OCI-LY7 (cell line): ENCODE measurements around the gene GAK. TPM values are rescaled to one million over a fixed set of nuclear protein-coding genes. Genes with fewer than 3 reads are reported as not detected.

ENCODE experiments used
- BruUV-seq: library from RNA; stranded (reverse); fragments of 400-500 nt; replicated peaks from 2 replicates; lab custom pipeline; 2021; lab: Mats Ljungman, UMichigan
- CTCF ChIA-PET: fragments of 300-600 bp; sonication (Branson Sonifier 250); formaldehyde crosslinking; loops from one replicate; lab custom pipeline; 2022; ENCODE audit warnings: antibody characterized with exemption; ENCODE audit not compliant: unreplicated experiment; lab: Charles Lee
- POLR2A ChIA-PET: fragments of 300-600 bp; sonication (Branson Sonifier 250); formaldehyde crosslinking; loops from one replicate; lab custom pipeline; 2022; ENCODE audit warnings: antibody characterized with exemption; lab: Charles Lee
- DNase-seq: peaks from one replicate; pipeline ENCODE4 v3.0.0-alpha.2; 2015; ENCODE audit warnings: low spot score
- H2AFZ ChIP-seq: fragments of 200-600 bp; sonication (generic), shearing (Covaris generic); 2 replicates; pipeline ENCODE4 v1.6.1; 2014; ENCODE audit warnings: mild to moderate bottlenecking, antibody characterized with exemption, low read length, moderate library complexity
- H3K27ac ChIP-seq: fragments of 200-600 bp; sonication (generic); 2 replicates; pipeline ENCODE4 v1.5.1; 2014; ENCODE audit warnings: mixed run types, low read depth, mild to moderate bottlenecking, moderate library complexity, low read length, inconsistent platforms; ENCODE audit not compliant: poor library complexity, severe bottlenecking
- H3K36me3 ChIP-seq: fragments of 200-600 bp; sonication (generic); 2 replicates; pipeline ENCODE4 v1.6.1; 2014; ENCODE audit warnings: mild to moderate bottlenecking, antibody characterized with exemption, low read length, moderate library complexity, mixed read lengths; ENCODE audit not compliant: insufficient read depth
- H3K4me1 ChIP-seq: fragments of 200-600 bp; sonication (generic); 2 replicates; pipeline ENCODE4 v1.5.1; 2014; ENCODE audit warnings: mild to moderate bottlenecking, low read length; ENCODE audit not compliant: insufficient read depth, poor library complexity, severe bottlenecking
- H3K4me2 ChIP-seq: fragments of 200-600 bp; sonication (generic); 2 replicates; pipeline ENCODE4 v1.6.1; 2014; ENCODE audit warnings: mild to moderate bottlenecking, low read length
- H3K4me3 ChIP-seq: fragments of 200-600 bp; sonication (generic); 2 replicates; pipeline ENCODE4 v1.5.1; 2014; ENCODE audit warnings: mild to moderate bottlenecking, low read depth, low read length; ENCODE audit not compliant: poor library complexity, severe bottlenecking
- H3K79me2 ChIP-seq: fragments of 200-600 bp; sonication (generic); 2 replicates; pipeline ENCODE4 v1.6.1; 2016; ENCODE audit warnings: low read depth, mild to moderate bottlenecking, low read length, moderate library complexity, mixed read lengths; ENCODE audit not compliant: insufficient read depth
- H3K9me2 ChIP-seq: fragments of 200-600 bp; sonication (generic); 2 replicates; pipeline ENCODE4 v1.6.1; 2016; ENCODE audit warnings: mild to moderate bottlenecking, low read length, mixed read lengths; ENCODE audit not compliant: insufficient read depth
- H3K9me3 ChIP-seq: fragments of 200-600 bp; sonication (generic); 2 replicates; pipeline ENCODE4 v1.6.1; 2014; ENCODE audit warnings: mild to moderate bottlenecking, mixed run types, low read length, mixed read lengths
- H4K20me1 ChIP-seq: fragments of 200-600 bp; sonication (generic); 2 replicates; pipeline ENCODE4 v1.6.1; 2014; ENCODE audit warnings: mild to moderate bottlenecking, antibody characterized with exemption, low read length, moderate library complexity, mixed read lengths; ENCODE audit not compliant: insufficient read depth
- EZH2phosphoT487 ChIP-seq: fragments of 200-600 bp; sonication (generic); IDR thresholded peaks from 2 replicates; pipeline ENCODE4 v1.6.1; 2018; ENCODE audit warnings: low read depth, borderline replicate concordance, mild to moderate bottlenecking, mixed run types, antibody characterized with exemption, low read length, moderate library complexity, mixed read lengths
- intact Hi-C: fragments of 100-400 bp; cut with micrococcal nuclease; formaldehyde crosslinking; loops from one replicate; pipeline ENCODE4 v1.10.0; 2022; ENCODE audit not compliant: unreplicated experiment
- total RNA-seq, 2 experiments: library from RNA; depleted of rRNA in 1 of 2; stranded (reverse); fragments of >200 nt in 1 of 2; shearing (Covaris generic) in 1 of 2; gene quantifications; 2 replicates each; pipeline ENCODE4 v1.2.3, GENCODE V29; 2014 to 2022
- TF ChIP-seq, protein P1 (sequence below): fragments of 200-600 bp; sonication (generic); conservative IDR thresholded peaks from 2 replicates; pipeline ENCODE4 v1.5.1; 2014; ENCODE audit warnings: mild to moderate bottlenecking, antibody characterized with exemption, low read length, moderate library complexity, mixed read lengths

GAK gene
- total RNA-seq, 2 experiments from 2014 or later: 86.1 to 107 TPM

DNA sequence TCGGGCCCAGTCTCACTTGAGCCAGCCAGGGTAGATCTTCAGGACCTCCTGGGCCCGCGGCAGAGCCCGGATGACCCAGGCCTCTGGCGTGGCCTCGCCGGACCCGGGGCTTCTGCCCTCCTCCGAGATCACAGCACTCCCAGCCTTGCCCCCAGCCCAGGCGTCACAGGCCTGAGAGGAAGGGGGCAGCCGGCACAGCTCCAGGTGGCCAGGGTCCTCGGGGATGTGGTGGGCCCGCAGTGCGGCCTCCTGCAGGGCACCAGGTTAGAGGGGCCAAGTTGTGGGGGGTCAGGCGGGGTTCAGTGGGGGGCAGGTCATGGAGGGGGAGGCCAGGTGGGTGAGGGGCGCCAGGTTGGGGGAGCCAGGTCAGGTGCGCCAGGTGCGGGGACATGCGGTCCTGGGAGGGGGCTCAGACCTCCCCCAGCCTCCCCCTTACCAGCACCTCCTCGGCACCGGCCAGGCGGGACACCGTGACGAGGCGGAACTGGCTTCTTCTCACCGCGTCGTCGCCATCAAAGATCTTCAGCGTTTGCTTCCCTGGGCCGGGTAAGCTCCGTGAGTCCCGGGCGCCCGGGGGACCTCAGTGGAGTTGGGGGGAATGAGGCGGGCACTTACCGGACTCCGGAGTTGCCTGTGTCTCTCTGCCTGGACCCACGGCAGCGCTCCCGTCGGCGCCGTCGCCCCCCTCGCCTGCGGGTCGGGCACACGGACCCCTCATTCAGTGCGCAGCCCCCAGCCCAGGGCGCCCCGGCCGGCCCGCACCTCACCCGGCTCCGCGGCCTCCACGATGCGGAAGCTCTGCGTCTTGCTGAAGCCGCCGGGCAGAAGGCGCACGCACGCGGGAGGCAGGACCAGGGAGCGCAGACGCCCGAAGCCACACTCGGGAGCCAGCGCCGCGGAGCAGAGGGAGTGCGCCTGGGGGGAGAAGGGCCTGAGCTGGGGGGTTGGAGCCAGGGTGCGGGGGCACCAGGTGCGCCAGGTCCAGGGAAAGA is 35.3 kb upstream of the GAK start:
- intact Hi-C loops: no loop called here
- no peaks in the 10 kb centered on the region for H4K20me1 ChIP-seq
- H3K4me3 ChIP-seq: no peak overlapping the region
- H2AFZ ChIP-seq: no peak overlapping the region
- ChIA-PET CTCF (no interaction called here), POLR2A (no interaction called here)
- peaks cover 3% of the 10 kb centered on the region for H3K4me1 ChIP-seq
- no TSS peak for BruUV-seq
- DNase-seq: no peak
- TF ChIP-seq, protein P1, sequence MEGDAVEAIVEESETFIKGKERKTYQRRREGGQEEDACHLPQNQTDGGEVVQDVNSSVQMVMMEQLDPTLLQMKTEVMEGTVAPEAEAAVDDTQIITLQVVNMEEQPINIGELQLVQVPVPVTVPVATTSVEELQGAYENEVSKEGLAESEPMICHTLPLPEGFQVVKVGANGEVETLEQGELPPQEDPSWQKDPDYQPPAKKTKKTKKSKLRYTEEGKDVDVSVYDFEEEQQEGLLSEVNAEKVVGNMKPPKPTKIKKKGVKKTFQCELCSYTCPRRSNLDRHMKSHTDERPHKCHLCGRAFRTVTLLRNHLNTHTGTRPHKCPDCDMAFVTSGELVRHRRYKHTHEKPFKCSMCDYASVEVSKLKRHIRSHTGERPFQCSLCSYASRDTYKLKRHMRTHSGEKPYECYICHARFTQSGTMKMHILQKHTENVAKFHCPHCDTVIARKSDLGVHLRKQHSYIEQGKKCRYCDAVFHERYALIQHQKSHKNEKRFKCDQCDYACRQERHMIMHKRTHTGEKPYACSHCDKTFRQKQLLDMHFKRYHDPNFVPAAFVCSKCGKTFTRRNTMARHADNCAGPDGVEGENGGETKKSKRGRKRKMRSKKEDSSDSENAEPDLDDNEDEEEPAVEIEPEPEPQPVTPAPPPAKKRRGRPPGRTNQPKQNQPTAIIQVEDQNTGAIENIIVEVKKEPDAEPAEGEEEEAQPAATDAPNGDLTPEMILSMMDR: no peak
- no peak for TF ChIP-seq EZH2phosphoT487
- H3K79me2 ChIP-seq: no peaks in the 10 kb centered on the region
- no peaks in the 10 kb centered on the region for H3K9me2 ChIP-seq
- H3K9me3 ChIP-seq: no peaks in the 10 kb centered on the region
- no peaks in the 10 kb centered on the region for H3K36me3 ChIP-seq
- H3K4me2 ChIP-seq: no peak overlapping the region
- no peak overlapping the region for H3K27ac ChIP-seq

DNA sequence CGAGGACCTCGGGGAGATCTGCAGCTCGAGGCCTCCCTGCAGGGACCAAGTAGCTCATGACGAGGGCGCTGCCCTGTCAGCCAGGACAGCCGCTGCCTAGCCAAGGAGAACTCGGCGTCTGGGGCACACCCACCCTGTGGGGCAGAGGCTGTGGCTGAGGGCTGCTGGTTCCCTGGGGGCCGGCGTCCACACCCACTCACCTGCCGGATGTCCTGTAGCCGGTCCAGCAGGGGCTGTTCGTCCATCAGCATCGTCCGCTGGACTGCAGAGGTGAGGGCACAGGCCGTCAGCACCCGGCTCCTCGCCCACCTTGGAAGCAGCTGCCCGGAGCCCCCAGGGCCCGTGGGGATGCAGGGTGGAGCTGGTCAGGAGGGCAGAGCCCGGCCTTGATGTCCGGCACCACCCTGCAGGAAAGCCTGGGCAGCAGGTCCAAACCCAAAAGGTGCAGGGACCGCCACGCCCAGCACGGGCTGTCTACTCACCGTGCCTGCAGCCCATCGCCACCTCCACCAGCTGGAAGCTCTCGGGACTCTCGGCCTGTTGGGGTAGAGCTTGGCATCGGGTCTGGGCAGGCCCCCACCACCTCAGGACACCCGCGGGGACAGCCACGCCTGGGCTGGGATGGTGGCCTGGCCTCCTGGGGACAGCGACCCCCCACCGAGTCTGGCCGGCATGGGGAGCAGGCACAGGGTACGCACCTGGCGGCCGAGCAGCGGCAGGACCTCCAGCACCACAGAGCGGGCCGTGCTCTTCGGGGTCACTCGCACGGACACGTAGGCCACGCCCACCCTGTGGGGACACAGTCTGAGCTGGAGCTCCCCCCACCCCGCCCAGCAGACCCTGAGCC is 34.4 kb upstream of the GAK start:
- CTCF ChIA-PET: no interaction called here
- Histone ChIP-seq H3K79me2 (no peaks in the 10 kb centered on the region), H2AFZ (no peak overlapping the region), H3K9me3 (no peaks in the 10 kb centered on the region), H3K36me3 (no peaks in the 10 kb centered on the region), H3K27ac (no peak overlapping the region), H3K9me2 (no peaks in the 10 kb centered on the region), H3K4me3 (no peak overlapping the region), H4K20me1 (no peaks in the 10 kb centered on the region), H3K4me2 (no peak overlapping the region), H3K4me1 (no peaks in the 10 kb centered on the region)
- no peak for DNase-seq
- intact Hi-C loops: no loop called here
- TF ChIP-seq EZH2phosphoT487: no peak
- TF ChIP-seq, protein P1: no peak
- no TSS peak for BruUV-seq
- POLR2A ChIA-PET: no interaction called here
